ENCODE results near the gene EPOP. TPM values are rescaled to one million over a fixed set of nuclear protein-coding genes. Genes with fewer than 3 reads are reported as not detected.
"Not testable (repeated sequence)": the region's sequence is repeated elsewhere in the genome, so short reads cannot be mapped to it uniquely, and the experiment has no call there.

EPOP gene
- total RNA-seq, 5 donors from 2014 or later (not counting 1 experiment from before 2014, with no cell fraction given), result 0.68 to 1.6 (median 0.90) TPM

- H3K4me1 ChIP-seq (ENCODE audit: control insufficient read depth in 1 of 2, extremely low read depth in 1 of 2, insufficient read depth in 2 of 2, low read length in 2 of 2); CTCF ChIA-PET; POLR2A ChIA-PET; H3K9me3 ChIP-seq; H3K4me1 Mint-ChIP-seq; H3K9me3 Mint-ChIP-seq; H3K4me3 ChIP-seq (ENCODE audit: control insufficient read depth in 1 of 2, extremely low read depth in 1 of 2, low read length in 1 of 2); H3K4me3 Mint-ChIP-seq; H3K36me3 Mint-ChIP-seq; H3K36me3 ChIP-seq (ENCODE audit: control insufficient read depth in 2 of 2, extremely low read depth in 1 of 2, insufficient read depth in 1 of 2, low read length in 1 of 2); ATAC-seq (replicated peaks in 1 of 4); DNase-seq; H3K27ac ChIP-seq (ENCODE audit: low read length); H3K27ac Mint-ChIP-seq: not testable (repeated sequence)
- H3K27me3 Mint-ChIP-seq, result peaks cover 13 to 33% of the 10 kb centered on the region in 2 donors
- peaks cover 0 to 21% of the 10 kb centered on the region in 2 experiments for H3K27me3 ChIP-seq (replicated peaks in 1 of 2; ENCODE audit: control insufficient read depth in 2 of 2, extremely low read depth in 1 of 2, insufficient read depth in 2 of 2, low read length in 1 of 2)
- no CpG with 5 or more reads among the region's 6 CpGs for WGBS (ENCODE audit: insufficient coverage)
Observed at GRCh38 chr17:38626606-38627226, 48.0 kb downstream of the EPOP start.

- no peaks in the 10 kb centered on the region for H3K36me3 Mint-ChIP-seq
- Histone ChIP-seq H3K27ac (ENCODE audit: low read length) (no peak overlapping the region), H3K36me3 (ENCODE audit: control insufficient read depth in 2 of 2, extremely low read depth in 1 of 2, insufficient read depth in 1 of 2, low read length in 1 of 2) (no peaks in the 10 kb centered on the region), H3K4me1 (ENCODE audit: control insufficient read depth in 1 of 2, extremely low read depth in 1 of 2, insufficient read depth in 2 of 2, low read length in 2 of 2) (peaks cover 0 to 7% of the 10 kb centered on the region in 2 experiments), H3K4me3 (ENCODE audit: control insufficient read depth in 1 of 2, extremely low read depth in 1 of 2, low read length in 1 of 2) (no peak overlapping the region), H3K9me3 (no peaks in the 10 kb centered on the region), H3K27me3 (replicated peaks in 1 of 2; ENCODE audit: control insufficient read depth in 2 of 2, extremely low read depth in 1 of 2, insufficient read depth in 2 of 2, low read length in 1 of 2) (peaks cover 0 to 25% of the 10 kb centered on the region in 2 experiments)
- peaks cover 0 to 4% (median 4%) of the 10 kb centered on the region in 3 donors for H3K4me1 Mint-ChIP-seq
- H3K27me3 Mint-ChIP-seq, result peaks cover 22 to 44% of the 10 kb centered on the region in 2 donors
- POLR2A ChIA-PET, result no interaction called here
- CTCF ChIA-PET, result interaction anchor here in 1 of 2 donors (0.5 kb wide), 1 partner anchor 43 kb away, joined by 3 read pairs; no protein-coding TSS in a partner anchor
- no peak overlapping the region for H3K27ac Mint-ChIP-seq
- H3K9me3 Mint-ChIP-seq, result no peaks in the 10 kb centered on the region
- DNase-seq, result no peak
- ATAC-seq (replicated peaks in 1 of 4), result no peak
- H3K4me3 Mint-ChIP-seq, result no peak overlapping the region
Observed at GRCh38 chr17:38625482-38625881, 49.3 kb downstream of the EPOP start.

GRCh38 chr17:38624782-38625355 lies 49.9 kb downstream of the EPOP start:
- H3K4me1 Mint-ChIP-seq; ATAC-seq (replicated peaks in 1 of 4); CTCF ChIA-PET; H3K9me3 Mint-ChIP-seq; H3K9me3 ChIP-seq; H3K36me3 ChIP-seq (ENCODE audit: control insufficient read depth in 2 of 2, extremely low read depth in 1 of 2, insufficient read depth in 1 of 2, low read length in 1 of 2); H3K27ac ChIP-seq (ENCODE audit: low read length); H3K27ac Mint-ChIP-seq; H3K4me1 ChIP-seq (ENCODE audit: control insufficient read depth in 1 of 2, extremely low read depth in 1 of 2, insufficient read depth in 2 of 2, low read length in 2 of 2); H3K36me3 Mint-ChIP-seq: not testable (repeated sequence)
- H3K27me3 ChIP-seq (replicated peaks in 1 of 2; ENCODE audit: control insufficient read depth in 2 of 2, extremely low read depth in 1 of 2, insufficient read depth in 2 of 2, low read length in 1 of 2), result peaks cover 0 to 30% of the 10 kb centered on the region in 2 experiments
- WGBS (ENCODE audit: insufficient coverage), result 65% methylated on average over 4 of the region's 14 CpGs
- Mint-ChIP-seq H3K27me3 (peaks cover 22 to 47% of the 10 kb centered on the region in 2 donors), H3K4me3 (peak overlapping the region in 1 of 3 donors; percentile 10)
- peak overlapping the region in 1 of 2 donors; percentile 21 for H3K4me3 ChIP-seq (ENCODE audit: control insufficient read depth in 1 of 2, extremely low read depth in 1 of 2, low read length in 1 of 2)
- peak in 1 of 35 experiments; percentile 15 for DNase-seq
- POLR2A ChIA-PET, result interaction anchor here in 1 of 2 donors (0.6 kb wide), 1 partner anchor 39 kb away, joined by 5 read pairs; no protein-coding TSS in a partner anchor

Other genes with a start within 250 kb of the EPOP start
- gene ARHGAP23, start 246.5 kb downstream of the EPOP start, total RNA-seq, result 1 to 10 TPM in 1 of 5 donors, under 1 TPM in 4; 0.40 to 1.2 (median 0.61) TPM
- under 1 TPM in 4 of 5 donors, not detected in 1; 0.13 to 0.85 (median 0.28) TPM for gene SRCIN1, start 69.0 kb downstream of the EPOP start, total RNA-seq
- gene MLLT6, start 30.3 kb upstream of the EPOP start, total RNA-seq, result 100 to 1,000 TPM; 412 to 506 (median 480) TPM
- gene CISD3, start 55.4 kb upstream of the EPOP start, total RNA-seq, result 10 to 100 TPM; 10.7 to 21.5 (median 17.7) TPM
- gene PCGF2, start 73.4 kb upstream of the EPOP start, total RNA-seq, result under 1 TPM in 3 of 5 donors, not detected in 2; 0.28 to 0.69 (median 0.53) TPM
- gene PSMB3, start 77.8 kb upstream of the EPOP start, total RNA-seq, result 100 to 1,000 TPM in 3 of 5 donors, 10 to 100 TPM in 2; 81.2 to 116 (median 104) TPM
- 10 to 100 TPM; 36.4 to 60.3 (median 52.6) TPM for gene PIP4K2B, start 124.6 kb upstream of the EPOP start, total RNA-seq
- gene CWC25, start 150.4 kb upstream of the EPOP start, total RNA-seq, result 10 to 100 TPM; 31.5 to 45.8 (median 44.3) TPM
- gene RPL23, start 178.8 kb upstream of the EPOP start, total RNA-seq, result 1,000 to 10,000 TPM; 1,638 to 2,124 (median 1,743) TPM
- 100 to 1,000 TPM in 4 of 5 donors, 10 to 100 TPM in 1; 97.2 to 157 (median 122) TPM for gene LASP1, start 195.1 kb upstream of the EPOP start, total RNA-seq